ENCODE data around the gene BACH1. TPM values are rescaled to one million over a fixed set of nuclear protein-coding genes. Genes with fewer than 3 reads are reported as not detected.
"Not testable (repeated sequence)": the region's sequence is repeated elsewhere in the genome, so short reads cannot be mapped to it uniquely, and the experiment has no call there.

The BACH1 gene
- total RNA-seq, 2 donors from 2014 or later, result 35.3 to 59.3 TPM

DNA sequence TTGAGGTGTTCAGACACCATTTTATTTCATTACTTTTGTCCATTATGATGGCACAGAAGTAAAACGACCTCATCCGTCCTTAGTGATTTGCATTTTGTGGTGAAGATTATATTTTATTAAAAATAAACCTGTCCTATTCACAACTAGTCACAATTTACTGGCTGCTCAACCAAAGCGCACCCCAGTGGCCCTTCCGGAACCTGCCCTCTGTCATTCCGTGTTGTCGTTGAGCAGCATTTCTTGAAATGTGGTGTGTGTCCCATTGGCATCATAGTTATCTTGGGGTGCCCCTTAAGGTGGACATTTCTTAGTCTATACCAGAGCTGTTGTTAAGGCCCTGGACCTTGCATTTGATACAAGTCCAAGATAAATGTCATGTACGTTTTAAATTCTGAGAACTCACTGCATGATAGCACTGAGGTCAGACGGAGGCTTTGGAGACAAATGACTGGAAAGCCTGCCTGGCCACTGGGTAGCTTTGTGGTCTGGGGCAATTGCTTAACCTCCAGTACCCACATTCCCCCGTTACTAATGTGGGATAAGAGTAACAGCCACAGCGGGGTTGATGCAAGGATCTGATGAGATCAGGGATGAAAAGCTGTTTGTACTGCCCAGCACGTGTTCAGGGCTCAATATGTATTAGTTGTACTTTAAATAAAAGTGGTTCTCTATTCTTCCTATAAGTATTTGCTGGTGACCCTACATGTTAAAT, 36.2 kb downstream of the BACH1 start:
- intact Hi-C loops (cut with DNase I), result no loop called here
- ATAC-seq, result no peak

GRCh38 chr21:29335720-29336119, 37.0 kb downstream of the BACH1 start:
- intact Hi-C loops (cut with DNase I), result no loop called here

More for the DNA sequence above, 36.2 kb downstream of the BACH1 start:
- DNase-seq, result no peak

DNA sequence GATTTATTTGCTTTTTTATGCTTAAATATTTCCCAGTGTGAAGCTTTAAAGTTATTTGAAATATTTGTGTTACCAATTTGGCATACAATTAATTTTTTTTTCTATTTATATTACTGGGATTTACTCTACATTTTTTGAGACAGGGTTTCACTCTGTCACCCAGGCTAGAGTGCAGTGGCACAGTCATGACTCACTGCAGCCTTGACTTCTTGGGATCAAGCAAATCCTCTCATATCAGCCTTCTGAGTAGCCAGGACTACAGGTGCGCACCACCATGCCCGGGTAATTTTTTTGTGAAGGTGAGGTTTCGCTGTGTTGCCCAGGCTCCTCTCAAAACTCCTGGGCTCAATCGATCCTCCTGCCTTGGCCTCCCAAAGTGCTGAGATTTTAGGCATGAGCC, 39.5 kb downstream of the BACH1 start:
- no peak for ATAC-seq
- intact Hi-C loops (cut with DNase I), result no loop called here
- DNase-seq, result no peak

More at GRCh38 chr21:29335720-29336119, 37.0 kb downstream of the BACH1 start:
- DNase-seq, result no peak
- ATAC-seq, result peak in 1 of 2 donors; percentile 25

GRCh38 chr21:29340228-29340627, 41.5 kb downstream of the BACH1 start:
- DNase-seq (no peak), ATAC-seq (no peak)
- intact Hi-C loops (cut with DNase I), result no loop called here

DNA sequence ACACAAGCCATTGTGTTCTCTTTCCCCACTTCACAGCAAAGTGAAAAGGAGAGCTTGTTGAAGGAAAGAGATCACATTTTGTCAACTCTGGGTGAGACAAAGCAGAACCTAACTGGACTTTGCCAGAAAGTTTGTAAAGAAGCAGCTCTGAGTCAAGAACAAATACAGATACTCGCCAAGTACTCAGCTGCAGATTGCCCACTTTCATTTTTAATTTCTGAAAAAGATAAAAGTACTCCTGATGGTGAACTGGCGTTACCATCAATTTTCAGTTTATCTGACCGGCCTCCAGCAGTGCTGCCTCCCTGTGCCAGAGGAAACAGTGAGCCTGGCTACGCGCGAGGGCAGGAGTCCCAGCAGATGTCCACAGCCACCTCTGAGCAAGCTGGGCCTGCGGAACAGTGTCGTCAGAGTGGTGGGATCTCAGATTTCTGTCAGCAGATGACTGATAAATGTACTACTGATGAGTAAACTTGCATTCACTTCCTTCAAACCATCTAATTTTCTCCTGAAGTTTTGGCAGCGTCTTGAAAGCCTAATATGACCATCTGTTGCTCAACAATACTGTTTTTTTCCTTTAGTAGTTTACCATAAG, 43.7 kb downstream of the BACH1 start:
- intact Hi-C loops (cut with DNase I), result no loop called here
- peak; percentile 91 to 95 for ATAC-seq
- DNase-seq, result peak; percentile 79

- DNase-seq (no peak), ATAC-seq (peak in 1 of 2 donors; percentile 40)
- intact Hi-C loops (cut with DNase I), result no loop called here
Measured at GRCh38 chr21:29343519-29343918, 44.8 kb downstream of the BACH1 start.

DNA sequence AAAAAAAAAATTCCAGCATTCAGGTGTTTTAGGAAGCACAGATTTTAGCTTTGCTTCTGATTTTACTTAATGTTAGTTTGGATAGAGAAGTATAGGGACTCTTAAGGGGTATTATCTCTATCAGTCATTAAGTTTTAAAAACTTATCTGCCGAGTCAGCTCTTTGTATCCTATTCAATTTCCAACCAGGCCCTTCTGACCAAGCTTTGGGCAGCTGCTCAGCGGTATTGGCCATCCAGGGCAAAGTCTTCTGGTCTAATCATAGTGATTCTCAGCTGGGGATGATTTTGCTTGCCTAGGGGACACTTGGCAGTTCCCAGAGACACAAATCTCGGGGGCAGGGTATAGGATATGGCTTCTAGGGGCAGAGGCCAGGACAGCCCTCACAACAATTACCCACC, 47.6 kb downstream of the BACH1 start:
- intact Hi-C loops (cut with DNase I), result loop anchor here in 1 of 2 donors (5.0 kb wide), 1 partner anchor 179 kb away; no protein-coding TSS in a partner anchor
- DNase-seq (no peak), ATAC-seq (no peak)

- no peak for ATAC-seq
- no peak for DNase-seq
- intact Hi-C loops (cut with DNase I), result loop anchor here in 1 of 2 donors (5.0 kb wide), 1 partner anchor 179 kb away; no protein-coding TSS in a partner anchor
Measured at GRCh38 chr21:29346771-29347170, 48.0 kb downstream of the BACH1 start.

- intact Hi-C loops (cut with DNase I), result loop anchor here in 1 of 2 donors (5.0 kb wide), 1 partner anchor 180 kb away; no protein-coding TSS in a partner anchor
- DNase-seq (no peak), ATAC-seq (peak in 1 of 2 donors; percentile 11)
Measured at GRCh38 chr21:29347274-29347681, 48.6 kb downstream of the BACH1 start.

DNA sequence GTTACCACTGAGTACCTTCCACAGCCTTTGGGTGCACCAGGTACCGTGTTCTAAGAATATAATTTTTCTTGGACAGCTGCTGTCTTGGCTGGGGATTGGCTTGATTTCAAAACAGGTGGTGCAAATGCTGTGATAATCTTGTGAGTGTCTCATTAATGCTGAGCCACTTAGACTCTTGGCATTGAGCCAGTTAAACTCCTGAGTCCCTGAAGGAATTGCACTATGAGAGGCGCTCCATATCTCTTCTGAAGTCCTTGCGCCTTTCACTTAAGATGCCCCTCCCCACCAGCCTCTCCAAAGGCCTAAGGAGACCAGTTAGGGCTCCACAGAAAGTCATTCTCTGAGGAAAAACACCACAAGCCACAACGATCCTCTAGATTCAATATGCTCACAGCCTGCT, 51.0 kb downstream of the BACH1 start:
- ATAC-seq (no peak), DNase-seq (no peak)
- intact Hi-C loops (cut with DNase I), result loop anchor here in 1 of 2 donors (5.0 kb wide), 1 partner anchor 182 kb away; no protein-coding TSS in a partner anchor

- intact Hi-C loops (cut with DNase I), result no loop called here
- no peak for ATAC-seq
Measured at GRCh38 chr21:29350246-29350779, 51.6 kb downstream of the BACH1 start.

GRCh38 chr21:29351691-29352090, 53.0 kb downstream of the BACH1 start:
- intact Hi-C loops (cut with DNase I), result no loop called here
- peak; percentile 53 to 66 for ATAC-seq

More at GRCh38 chr21:29350246-29350779, 51.6 kb downstream of the BACH1 start:
- DNase-seq, result no peak

GRCh38 chr21:29355043-29355710, 56.5 kb downstream of the BACH1 start:
- ATAC-seq; intact Hi-C loops (cut with DNase I); DNase-seq: not testable (repeated sequence)

More at GRCh38 chr21:29351691-29352090, 53.0 kb downstream of the BACH1 start:
- no peak for DNase-seq

GRCh38 chr21:29356291-29356690, 57.6 kb downstream of the BACH1 start:
- intact Hi-C loops (cut with DNase I); DNase-seq; ATAC-seq: not testable (repeated sequence)

GRCh38 chr21:29356810-29357209, 58.1 kb downstream of the BACH1 start:
- intact Hi-C loops (cut with DNase I); ATAC-seq; DNase-seq: not testable (repeated sequence)

GRCh38 chr21:29359718-29360117, 61.0 kb downstream of the BACH1 start:
- DNase-seq (no peak), ATAC-seq (no peak)
- intact Hi-C loops (cut with DNase I), result no loop called here

- intact Hi-C loops (cut with DNase I), result no loop called here
- DNase-seq (no peak), ATAC-seq (no peak)
Measured at GRCh38 chr21:29360799-29361765, 62.4 kb downstream of the BACH1 start.

DNA sequence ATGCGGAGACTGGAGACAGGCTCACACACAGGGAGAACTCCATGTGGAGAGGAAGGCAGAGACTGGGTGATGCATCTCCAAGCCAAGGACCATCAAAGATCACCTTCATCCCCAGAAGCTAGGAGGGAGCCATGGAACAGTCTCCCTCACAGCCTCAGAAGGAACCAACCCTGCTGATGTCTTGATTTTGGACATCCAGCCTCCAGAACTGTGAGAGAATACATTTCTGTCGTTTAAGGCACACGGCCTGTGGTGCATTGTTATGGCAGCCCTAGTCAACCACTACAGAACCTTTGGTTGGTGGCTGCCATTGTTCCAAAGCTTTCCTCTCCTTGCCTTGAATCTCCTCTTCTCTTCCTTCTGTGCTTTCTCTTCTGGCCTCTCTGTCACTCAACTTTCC, 64.0 kb downstream of the BACH1 start:
- DNase-seq (no peak), ATAC-seq (no peak)
- intact Hi-C loops (cut with DNase I), result no loop called here

Data from left cardiac atrium (tissue), 4 donors.